HepG2 (cell line): ENCODE data around the gene CISD2. TPM values are rescaled to one million over a fixed set of nuclear protein-coding genes. Genes with fewer than 3 reads are reported as not detected.
A peak's percentile ranks its signal among the peaks of the same experiment; 100 is the strongest.

Experiments
- CREB1 ChIP-seq, 2 experiments: fragments of 450-650 bp in 1 of 2; IDR thresholded peaks; 2 replicates each; pipeline ENCODE4 v1.6.1; 2016 to 2017; ENCODE audit warnings: control low read depth in 1 of 2, mild to moderate bottlenecking in 1 of 2, missing compliant biosample characterization in 1 of 2, missing genetic modification characterization in 1 of 2
- EED ChIP-seq: sonication (generic); formaldehyde crosslinking; IDR thresholded peaks from 2 replicates; pipeline ENCODE4 v1.5.0; 2020; ENCODE audit warnings: mild to moderate bottlenecking, missing genetic modification reagents
- JUND ChIP-seq: sonication (generic); formaldehyde crosslinking; IDR thresholded peaks from 2 replicates; pipeline ENCODE4 v1.8.0; 2022; ENCODE audit warnings: mild to moderate bottlenecking, missing genetic modification reagents
- KDM2A ChIP-seq: sonication (generic); formaldehyde crosslinking; IDR thresholded peaks from 2 replicates; pipeline ENCODE4 v1.4.0; 2020; ENCODE audit warnings: low read depth, missing genetic modification reagents, borderline replicate concordance
- NPAS2 ChIP-seq: sonication (generic); formaldehyde crosslinking; IDR thresholded peaks from 2 replicates; pipeline ENCODE4 v1.8.0; 2022; ENCODE audit warnings: mild to moderate bottlenecking, missing genetic modification reagents, borderline replicate concordance
- TSC22D2 ChIP-seq: sonication (generic); formaldehyde crosslinking; IDR thresholded peaks from 2 replicates; pipeline ENCODE4 v1.5.1; 2020; ENCODE audit warnings: missing genetic modification reagents, mild to moderate bottlenecking, borderline replicate concordance
- ZBTB38 ChIP-seq: sonication (generic); formaldehyde crosslinking; IDR thresholded peaks from 2 replicates; pipeline ENCODE4 v1.5.1; 2020; ENCODE audit warnings: mild to moderate bottlenecking, missing genetic modification reagents
- ZFX ChIP-seq: sonication (generic); formaldehyde crosslinking; IDR thresholded peaks from 2 replicates; pipeline ENCODE4 v1.4.0; 2020; ENCODE audit warnings: mild to moderate bottlenecking, low read depth, missing genetic modification reagents, moderate library complexity
- ZZZ3 ChIP-seq: sonication (generic); formaldehyde crosslinking; IDR thresholded peaks from 2 replicates; pipeline ENCODE4 v1.4.0; 2020; ENCODE audit warnings: missing genetic modification reagents, mild to moderate bottlenecking, borderline replicate concordance
- polyA plus RNA-seq, 8 experiments: library from polyadenylated mRNA; depleted of rRNA in 3 of 8; stranded (reverse) in 7 of 8; unstranded in 1 of 8; fragments of >200 nt; fragmentation: Illumina TruSeq in 4 of 8; extraction: Trizol in 4 of 8; gene quantifications; 2 replicates each; pipeline versions ENCODE4 v1.2.1 to v1.2.3, GENCODE V29; 2011 to 2016; ENCODE audit warnings: low read depth in 4 of 8, missing spikeins in 1 of 8, mixed read lengths in 1 of 8; ENCODE audit not compliant: insufficient read depth in 1 of 8
- total RNA-seq, 5 experiments: library from RNA; depleted of rRNA; stranded (reverse); fragments of >200 nt; fragmentation: Illumina TruSeq; extraction: Trizol; gene quantifications; 2 replicates each; pipeline ENCODE4 v1.2.3, GENCODE V29; 2016; ENCODE audit warnings: low read depth in 1 of 5
- TF ChIP-seq, protein P1 (sequence below): sonication (generic); formaldehyde crosslinking; IDR thresholded peaks from 2 replicates; pipeline ENCODE4 v1.4.0; 2020; ENCODE audit warnings: mild to moderate bottlenecking, missing genetic modification reagents
- TF ChIP-seq, protein P2 (sequence below): sonication (generic); formaldehyde crosslinking; IDR thresholded peaks from 2 replicates; pipeline ENCODE4 v1.4.0; 2020; ENCODE audit warnings: mild to moderate bottlenecking, missing genetic modification reagents
- TF ChIP-seq, protein P3 (sequence below): sonication (generic); formaldehyde crosslinking; IDR thresholded peaks from 2 replicates; pipeline ENCODE4 v1.4.0; 2020; ENCODE audit warnings: missing genetic modification reagents
- TF ChIP-seq, protein P4 (sequence below): sonication (generic); formaldehyde crosslinking; IDR thresholded peaks from 2 replicates; pipeline ENCODE4 v1.5.1; 2020; ENCODE audit warnings: missing genetic modification reagents, mild to moderate bottlenecking, borderline replicate concordance
- TF ChIP-seq, protein P5 (sequence below): sonication (generic); formaldehyde crosslinking; IDR thresholded peaks from 2 replicates; pipeline ENCODE4 v1.4.0; 2020; ENCODE audit warnings: missing genetic modification reagents
- TF ChIP-seq, protein P6 (sequence below): sonication (generic); formaldehyde crosslinking; IDR thresholded peaks from 2 replicates; pipeline ENCODE4 v1.4.0; 2020; ENCODE audit warnings: missing genetic modification reagents

CISD2 gene
- total and polyA plus RNA-seq, 2 of the 13 experiments (the other 11 are each of a cell fraction or from before 2014, with no cell fraction given): 24.5 to 37.7 TPM

DNA sequence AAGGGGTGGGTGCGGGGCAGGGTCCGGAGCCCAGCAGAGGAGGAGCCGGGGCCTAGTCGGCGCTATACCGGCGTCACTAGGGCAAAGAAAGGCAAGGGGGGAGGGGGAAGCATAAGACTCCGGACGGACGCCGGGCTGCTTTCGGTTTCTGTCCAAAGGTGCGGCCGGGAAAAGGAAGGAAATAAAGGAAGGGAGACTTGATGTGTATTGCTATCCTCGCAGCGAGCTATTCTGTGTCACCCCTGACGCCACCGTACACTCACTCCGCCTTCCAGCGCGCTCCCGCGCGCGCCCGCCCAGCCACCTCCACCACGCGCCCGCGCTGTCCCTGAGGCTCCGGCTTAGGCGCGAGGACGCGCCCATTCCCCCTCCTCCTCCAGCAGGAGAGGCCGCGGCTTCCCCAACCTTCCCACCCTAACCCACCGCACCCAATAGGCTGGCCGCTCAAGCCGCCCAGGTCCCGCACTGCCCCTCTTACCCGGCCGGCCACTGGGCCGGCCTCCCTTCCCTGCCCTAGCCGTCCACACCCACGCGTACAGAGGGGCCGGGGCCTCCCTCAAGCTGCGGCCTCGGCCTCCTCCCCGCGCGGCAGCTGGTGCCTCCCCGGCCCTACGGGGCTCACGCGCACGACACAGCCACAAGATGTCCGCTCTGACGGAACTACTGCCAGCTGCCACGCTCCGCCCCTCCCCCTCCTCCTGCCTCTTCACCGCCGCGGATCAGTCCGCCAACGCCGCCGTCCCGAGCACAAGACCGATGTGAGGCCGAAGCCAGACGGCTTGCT lies 41.7 kb upstream of the CISD2 start, which contains the start of gene UBE2D3 (continued):
- TF ChIP-seq, protein P1, sequence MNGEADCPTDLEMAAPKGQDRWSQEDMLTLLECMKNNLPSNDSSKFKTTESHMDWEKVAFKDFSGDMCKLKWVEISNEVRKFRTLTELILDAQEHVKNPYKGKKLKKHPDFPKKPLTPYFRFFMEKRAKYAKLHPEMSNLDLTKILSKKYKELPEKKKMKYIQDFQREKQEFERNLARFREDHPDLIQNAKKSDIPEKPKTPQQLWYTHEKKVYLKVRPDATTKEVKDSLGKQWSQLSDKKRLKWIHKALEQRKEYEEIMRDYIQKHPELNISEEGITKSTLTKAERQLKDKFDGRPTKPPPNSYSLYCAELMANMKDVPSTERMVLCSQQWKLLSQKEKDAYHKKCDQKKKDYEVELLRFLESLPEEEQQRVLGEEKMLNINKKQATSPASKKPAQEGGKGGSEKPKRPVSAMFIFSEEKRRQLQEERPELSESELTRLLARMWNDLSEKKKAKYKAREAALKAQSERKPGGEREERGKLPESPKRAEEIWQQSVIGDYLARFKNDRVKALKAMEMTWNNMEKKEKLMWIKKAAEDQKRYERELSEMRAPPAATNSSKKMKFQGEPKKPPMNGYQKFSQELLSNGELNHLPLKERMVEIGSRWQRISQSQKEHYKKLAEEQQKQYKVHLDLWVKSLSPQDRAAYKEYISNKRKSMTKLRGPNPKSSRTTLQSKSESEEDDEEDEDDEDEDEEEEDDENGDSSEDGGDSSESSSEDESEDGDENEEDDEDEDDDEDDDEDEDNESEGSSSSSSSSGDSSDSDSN (CRISPR knock-in tag): peak; percentile 91
- TF ChIP-seq KDM2A (peak; percentile 92), NPAS2 (CRISPR knock-in tag) (no peak), ZBTB38 (no peak; the same call in 1 of the 2 replicates), ZZZ3 (CRISPR knock-in tag) (peak; percentile 39; the same call in 1 of the 2 replicates), JUND (peak; percentile 65; the same call in 1 of the 2 replicates), CREB1 (IDR thresholded peaks at IDR 0.05) (peak; percentile 42; the same call in 1 of the 2 replicates), CREB1 (CRISPR knock-in tag; IDR thresholded peaks at IDR 0.05) (no peak; the same call in 1 of the 2 replicates), TSC22D2 (peak; percentile 79; the same call in 1 of the 2 replicates), EED (CRISPR knock-in tag) (peak; percentile 32; the same call in 1 of the 2 replicates), ZFX (CRISPR knock-in tag) (peak; percentile 93)
- TF ChIP-seq, protein P2, sequence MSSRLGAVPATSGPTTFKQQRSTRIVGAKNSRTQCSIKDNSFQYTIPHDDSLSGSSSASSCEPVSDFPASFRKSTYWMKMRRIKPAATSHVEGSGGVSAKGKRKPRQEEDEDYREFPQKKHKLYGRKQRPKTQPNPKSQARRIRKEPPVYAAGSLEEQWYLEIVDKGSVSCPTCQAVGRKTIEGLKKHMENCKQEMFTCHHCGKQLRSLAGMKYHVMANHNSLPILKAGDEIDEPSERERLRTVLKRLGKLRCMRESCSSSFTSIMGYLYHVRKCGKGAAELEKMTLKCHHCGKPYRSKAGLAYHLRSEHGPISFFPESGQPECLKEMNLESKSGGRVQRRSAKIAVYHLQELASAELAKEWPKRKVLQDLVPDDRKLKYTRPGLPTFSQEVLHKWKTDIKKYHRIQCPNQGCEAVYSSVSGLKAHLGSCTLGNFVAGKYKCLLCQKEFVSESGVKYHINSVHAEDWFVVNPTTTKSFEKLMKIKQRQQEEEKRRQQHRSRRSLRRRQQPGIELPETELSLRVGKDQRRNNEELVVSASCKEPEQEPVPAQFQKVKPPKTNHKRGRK (CRISPR knock-in tag): no peak
- TF ChIP-seq, protein P3, sequence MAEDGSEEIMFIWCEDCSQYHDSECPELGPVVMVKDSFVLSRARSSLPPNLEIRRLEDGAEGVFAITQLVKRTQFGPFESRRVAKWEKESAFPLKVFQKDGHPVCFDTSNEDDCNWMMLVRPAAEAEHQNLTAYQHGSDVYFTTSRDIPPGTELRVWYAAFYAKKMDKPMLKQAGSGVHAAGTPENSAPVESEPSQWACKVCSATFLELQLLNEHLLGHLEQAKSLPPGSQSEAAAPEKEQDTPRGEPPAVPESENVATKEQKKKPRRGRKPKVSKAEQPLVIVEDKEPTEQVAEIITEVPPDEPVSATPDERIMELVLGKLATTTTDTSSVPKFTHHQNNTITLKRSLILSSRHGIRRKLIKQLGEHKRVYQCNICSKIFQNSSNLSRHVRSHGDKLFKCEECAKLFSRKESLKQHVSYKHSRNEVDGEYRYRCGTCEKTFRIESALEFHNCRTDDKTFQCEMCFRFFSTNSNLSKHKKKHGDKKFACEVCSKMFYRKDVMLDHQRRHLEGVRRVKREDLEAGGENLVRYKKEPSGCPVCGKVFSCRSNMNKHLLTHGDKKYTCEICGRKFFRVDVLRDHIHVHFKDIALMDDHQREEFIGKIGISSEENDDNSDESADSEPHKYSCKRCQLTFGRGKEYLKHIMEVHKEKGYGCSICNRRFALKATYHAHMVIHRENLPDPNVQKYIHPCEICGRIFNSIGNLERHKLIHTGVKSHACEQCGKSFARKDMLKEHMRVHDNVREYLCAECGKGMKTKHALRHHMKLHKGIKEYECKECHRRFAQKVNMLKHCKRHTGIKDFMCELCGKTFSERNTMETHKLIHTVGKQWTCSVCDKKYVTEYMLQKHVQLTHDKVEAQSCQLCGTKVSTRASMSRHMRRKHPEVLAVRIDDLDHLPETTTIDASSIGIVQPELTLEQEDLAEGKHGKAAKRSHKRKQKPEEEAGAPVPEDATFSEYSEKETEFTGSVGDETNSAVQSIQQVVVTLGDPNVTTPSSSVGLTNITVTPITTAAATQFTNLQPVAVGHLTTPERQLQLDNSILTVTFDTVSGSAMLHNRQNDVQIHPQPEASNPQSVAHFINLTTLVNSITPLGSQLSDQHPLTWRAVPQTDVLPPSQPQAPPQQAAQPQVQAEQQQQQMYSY (CRISPR knock-in tag): 0 out of 2 replicates have a peak, but pooled peaks have one; percentile 30
- TF ChIP-seq, protein P4, sequence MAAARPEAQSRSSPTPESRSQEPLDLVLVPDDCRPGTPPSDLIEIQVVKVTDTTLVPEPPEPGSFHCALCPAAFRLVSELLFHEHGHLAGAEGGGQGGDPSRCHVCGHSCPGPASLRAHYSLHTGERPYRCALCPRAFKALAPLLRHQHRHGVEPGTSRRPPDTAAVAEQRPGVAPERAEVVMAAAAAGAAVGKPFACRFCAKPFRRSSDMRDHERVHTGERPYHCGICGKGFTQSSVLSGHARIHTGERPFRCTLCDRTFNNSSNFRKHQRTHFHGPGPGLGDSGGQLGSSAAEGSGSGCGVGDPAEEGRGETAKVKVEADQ (CRISPR knock-in tag): peak; percentile 52; the same call in 1 of the 2 replicates
- TF ChIP-seq, protein P5, sequence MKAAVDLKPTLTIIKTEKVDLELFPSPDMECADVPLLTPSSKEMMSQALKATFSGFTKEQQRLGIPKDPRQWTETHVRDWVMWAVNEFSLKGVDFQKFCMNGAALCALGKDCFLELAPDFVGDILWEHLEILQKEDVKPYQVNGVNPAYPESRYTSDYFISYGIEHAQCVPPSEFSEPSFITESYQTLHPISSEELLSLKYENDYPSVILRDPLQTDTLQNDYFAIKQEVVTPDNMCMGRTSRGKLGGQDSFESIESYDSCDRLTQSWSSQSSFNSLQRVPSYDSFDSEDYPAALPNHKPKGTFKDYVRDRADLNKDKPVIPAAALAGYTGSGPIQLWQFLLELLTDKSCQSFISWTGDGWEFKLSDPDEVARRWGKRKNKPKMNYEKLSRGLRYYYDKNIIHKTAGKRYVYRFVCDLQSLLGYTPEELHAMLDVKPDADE (CRISPR knock-in tag): peak; percentile 64
- TF ChIP-seq, protein P6, sequence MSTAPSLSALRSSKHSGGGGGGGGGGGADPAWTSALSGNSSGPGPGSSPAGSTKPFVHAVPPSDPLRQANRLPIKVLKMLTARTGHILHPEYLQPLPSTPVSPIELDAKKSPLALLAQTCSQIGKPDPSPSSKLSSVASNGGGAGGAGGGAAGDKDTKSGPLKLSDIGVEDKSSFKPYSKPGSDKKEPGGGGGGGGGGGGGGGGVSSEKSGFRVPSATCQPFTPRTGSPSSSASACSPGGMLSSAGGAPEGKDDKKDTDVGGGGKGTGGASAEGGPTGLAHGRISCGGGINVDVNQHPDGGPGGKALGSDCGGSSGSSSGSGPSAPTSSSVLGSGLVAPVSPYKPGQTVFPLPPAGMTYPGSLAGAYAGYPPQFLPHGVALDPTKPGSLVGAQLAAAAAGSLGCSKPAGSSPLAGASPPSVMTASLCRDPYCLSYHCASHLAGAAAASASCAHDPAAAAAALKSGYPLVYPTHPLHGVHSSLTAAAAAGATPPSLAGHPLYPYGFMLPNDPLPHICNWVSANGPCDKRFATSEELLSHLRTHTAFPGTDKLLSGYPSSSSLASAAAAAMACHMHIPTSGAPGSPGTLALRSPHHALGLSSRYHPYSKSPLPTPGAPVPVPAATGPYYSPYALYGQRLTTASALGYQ: no peak; the same call in 1 of the 2 replicates
